KOPT-K1 (cell line): Measurements from ENCODE around the gene BBS7.

ENCODE experiments used
- H3K27ac ChIP-seq: fragments of 200-600 bp; sonication (generic); 2 replicates; pipeline ENCODE4 v1.5.1; 2016; ENCODE audit warnings: antibody characterized with exemption, mild to moderate bottlenecking, low read depth, low read length; ENCODE audit not compliant: poor library complexity, severe bottlenecking
- H3K36me3 ChIP-seq: fragments of 200-600 bp; sonication (generic); 2 replicates; pipeline ENCODE4 v1.5.1; 2017; ENCODE audit warnings: antibody characterized with exemption, mild to moderate bottlenecking, low read length, moderate library complexity; ENCODE audit not compliant: insufficient read depth
- H3K9me3 ChIP-seq: fragments of 200-600 bp; sonication (generic); 2 replicates; pipeline ENCODE4 v1.5.1; 2017; ENCODE audit warnings: antibody characterized with exemption, low read length, mild to moderate bottlenecking; ENCODE audit not compliant: insufficient read depth, poor library complexity, severe bottlenecking

Gene BBS7

GRCh38 chr4:121817006-121817405 is 53.3 kb downstream of the BBS7 start:
- Histone ChIP-seq H3K27ac (no peak overlapping the region), H3K9me3 (no peaks in the 10 kb centered on the region), H3K36me3 (peaks cover 100% of the 10 kb centered on the region)

GRCh38 chr4:121814756-121815155 is 55.5 kb downstream of the BBS7 start:
- Histone ChIP-seq H3K9me3 (no peaks in the 10 kb centered on the region), H3K36me3 (peaks cover 99% of the 10 kb centered on the region), H3K27ac (no peak overlapping the region)

GRCh38 chr4:121811122-121811521 is 59.2 kb downstream of the BBS7 start:
- Histone ChIP-seq H3K9me3 (no peaks in the 10 kb centered on the region), H3K36me3 (peaks cover 98% of the 10 kb centered on the region), H3K27ac (no peak overlapping the region)

GRCh38 chr4:121806411-121806810 is 63.9 kb downstream of the BBS7 start:
- Histone ChIP-seq H3K36me3 (peaks cover 89% of the 10 kb centered on the region), H3K27ac (no peak overlapping the region), H3K9me3 (no peaks in the 10 kb centered on the region)

- Histone ChIP-seq H3K9me3 (no peaks in the 10 kb centered on the region), H3K27ac (peak overlapping the region; percentile 85), H3K36me3 (peaks cover 43% of the 10 kb centered on the region)
Measured at GRCh38 chr4:121801715-121802075, 68.6 kb downstream of the BBS7 start.

GRCh38 chr4:121800961-121801714 is 69.1 kb downstream of the BBS7 start, which contains the start of gene EXOSC9:
EXOSC9 (plus strand) TSS chr4:121801323; CDS start chr4:121801425, 102 bp downstream.
- Histone ChIP-seq H3K36me3 (peaks cover 38% of the 10 kb centered on the region), H3K27ac (peak within 1 kb of the TSS; percentile 85), H3K9me3 (no peaks in the 10 kb centered on the region)

- peaks cover 32% of the 10 kb centered on the region for H3K36me3 ChIP-seq
- H3K27ac ChIP-seq, result peak overlapping the region; percentile 85
- H3K9me3 ChIP-seq, result no peaks in the 10 kb centered on the region
Measured at GRCh38 chr4:121800638-121800960, 69.7 kb downstream of the BBS7 start.

- Histone ChIP-seq H3K36me3 (peaks cover 26% of the 10 kb centered on the region), H3K9me3 (no peaks in the 10 kb centered on the region), H3K27ac (peak overlapping the region; percentile 85)
Measured at GRCh38 chr4:121799867-121800501, 70.3 kb downstream of the BBS7 start.

GRCh38 chr4:121799208-121799823 is 71.0 kb downstream of the BBS7 start:
- Histone ChIP-seq H3K9me3 (no peaks in the 10 kb centered on the region), H3K27ac (peak overlapping the region; percentile 85), H3K36me3 (peaks cover 19% of the 10 kb centered on the region)

GRCh38 chr4:121796283-121796682 is 74.0 kb downstream of the BBS7 start:
- Histone ChIP-seq H3K9me3 (no peaks in the 10 kb centered on the region), H3K27ac (peak overlapping the region; percentile 62), H3K36me3 (no peaks in the 10 kb centered on the region)

GRCh38 chr4:121794505-121795188 is 75.6 kb downstream of the BBS7 start:
- no peaks in the 10 kb centered on the region for H3K9me3 ChIP-seq
- H3K36me3 ChIP-seq, result no peaks in the 10 kb centered on the region
- H3K27ac ChIP-seq, result no peak overlapping the region

GRCh38 chr4:121792966-121793365 is 77.3 kb downstream of the BBS7 start:
- H3K27ac ChIP-seq, result no peak overlapping the region
- no peaks in the 10 kb centered on the region for H3K9me3 ChIP-seq
- no peaks in the 10 kb centered on the region for H3K36me3 ChIP-seq

- Histone ChIP-seq H3K27ac (no peak overlapping the region), H3K9me3 (no peaks in the 10 kb centered on the region), H3K36me3 (no peaks in the 10 kb centered on the region)
Measured at GRCh38 chr4:121791481-121791880, 78.8 kb downstream of the BBS7 start.

- H3K9me3 ChIP-seq, result no peaks in the 10 kb centered on the region
- H3K27ac ChIP-seq, result no peak overlapping the region
- H3K36me3 ChIP-seq, result no peaks in the 10 kb centered on the region
Measured at GRCh38 chr4:121790976-121791375, 79.3 kb downstream of the BBS7 start.
